Anterior cingulate cortex (tissue), 58 donors: Measurements from ENCODE around the gene OR1N2.
"Not testable (repeated sequence)": the region's sequence is repeated elsewhere in the genome, so short reads cannot be mapped to it uniquely, and the experiment has no call there.

Source experiments
- DNase-seq, 58 donors: peaks; one replicate each; lab custom pipeline; 2025; lab: John Stamatoyannopoulos, UW

Gene OR1N2, protein sequence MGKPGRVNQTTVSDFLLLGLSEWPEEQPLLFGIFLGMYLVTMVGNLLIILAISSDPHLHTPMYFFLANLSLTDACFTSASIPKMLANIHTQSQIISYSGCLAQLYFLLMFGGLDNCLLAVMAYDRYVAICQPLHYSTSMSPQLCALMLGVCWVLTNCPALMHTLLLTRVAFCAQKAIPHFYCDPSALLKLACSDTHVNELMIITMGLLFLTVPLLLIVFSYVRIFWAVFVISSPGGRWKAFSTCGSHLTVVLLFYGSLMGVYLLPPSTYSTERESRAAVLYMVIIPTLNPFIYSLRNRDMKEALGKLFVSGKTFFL

DNA sequence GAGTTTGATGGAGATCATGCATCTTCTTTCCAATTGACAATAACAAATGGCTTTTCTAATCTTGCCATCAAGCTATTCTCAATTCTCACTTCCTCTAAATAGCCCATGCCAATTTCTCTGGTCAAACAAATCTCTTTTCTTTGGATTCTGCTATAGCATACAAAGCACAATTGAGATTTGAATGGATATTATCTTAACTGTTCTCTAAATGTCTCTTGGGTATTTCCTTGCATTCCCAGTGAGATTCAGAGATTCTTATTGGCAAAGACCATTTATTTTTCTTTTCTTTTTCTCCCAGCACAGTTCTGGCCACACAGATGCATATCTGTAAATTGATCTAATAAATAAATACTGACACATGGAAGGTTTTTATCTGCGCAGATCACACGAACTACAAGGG lies at the start of gene OR1N2:
TSS of gene OR1N2 (plus strand) at position 301 of the 400 bp plus-strand sequence. CDS start 100 bp downstream, outside the sequence.
- DNase-seq, result no peak

DNA sequence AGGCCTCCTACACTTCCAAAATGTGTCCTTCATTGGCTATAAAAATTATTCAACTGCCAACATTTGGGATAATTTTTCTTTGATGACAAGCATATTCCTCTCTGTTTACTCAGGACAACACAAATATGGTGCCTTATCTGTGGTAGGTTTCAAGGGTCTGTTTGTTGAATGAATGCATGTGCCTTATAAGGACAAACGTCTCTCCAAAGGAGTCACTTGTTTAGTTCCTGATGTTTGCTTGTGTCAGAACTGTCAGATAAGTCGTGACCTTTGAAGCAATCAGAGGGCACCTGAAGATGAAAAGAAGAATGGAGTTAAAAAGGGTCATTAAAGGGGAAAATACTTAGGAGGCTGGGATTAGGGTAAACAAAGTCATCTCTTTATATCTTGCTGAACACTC lies 45.9 kb upstream of the OR1N2 start:
- DNase-seq, result no peak

DNA sequence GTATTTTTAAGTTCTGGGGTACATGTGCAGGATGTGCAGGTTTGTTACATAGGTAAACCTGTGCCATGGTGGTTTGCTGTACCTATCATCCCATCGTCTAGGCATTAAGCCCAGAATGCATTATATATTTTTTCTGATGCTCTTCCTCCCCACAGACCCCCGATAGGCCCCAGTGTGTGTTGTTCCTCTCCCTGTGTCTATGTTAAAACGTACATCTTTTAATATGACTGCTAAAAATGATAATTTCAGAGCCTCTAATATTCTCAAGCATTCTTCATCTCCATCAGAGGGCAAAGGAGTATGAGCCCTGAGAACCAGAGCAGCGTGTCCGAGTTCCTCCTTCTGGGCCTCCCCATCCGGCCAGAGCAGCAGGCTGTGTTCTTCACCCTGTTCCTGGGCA lies 42.4 kb upstream of the OR1N2 start, which contains the start of gene OR1J2:
TSS of gene OR1J2 (plus strand) at position 301 of the 400 bp plus-strand sequence. CDS start at position 301, 0 bp downstream.
- DNase-seq, result no peak

DNA sequence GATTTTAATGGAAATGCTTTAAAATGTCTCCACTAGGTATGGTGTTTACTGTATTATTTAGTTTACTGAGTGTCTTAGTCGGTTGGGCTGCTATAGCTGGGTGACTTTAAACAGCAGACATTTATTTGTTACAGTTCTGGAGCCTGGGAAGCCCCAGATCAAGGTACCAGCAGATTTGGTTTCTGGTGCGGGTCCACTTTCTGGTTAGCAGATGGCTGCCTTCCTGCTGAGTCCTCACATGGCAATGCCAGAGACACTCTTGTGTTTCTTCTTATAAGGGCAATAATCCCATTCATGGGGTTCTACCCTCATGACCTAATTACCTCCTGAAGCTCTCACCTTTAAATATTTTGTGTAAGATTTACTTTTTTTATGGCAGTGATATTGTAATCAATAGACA lies 34.7 kb upstream of the OR1N2 start:
- no peak for DNase-seq

DNA sequence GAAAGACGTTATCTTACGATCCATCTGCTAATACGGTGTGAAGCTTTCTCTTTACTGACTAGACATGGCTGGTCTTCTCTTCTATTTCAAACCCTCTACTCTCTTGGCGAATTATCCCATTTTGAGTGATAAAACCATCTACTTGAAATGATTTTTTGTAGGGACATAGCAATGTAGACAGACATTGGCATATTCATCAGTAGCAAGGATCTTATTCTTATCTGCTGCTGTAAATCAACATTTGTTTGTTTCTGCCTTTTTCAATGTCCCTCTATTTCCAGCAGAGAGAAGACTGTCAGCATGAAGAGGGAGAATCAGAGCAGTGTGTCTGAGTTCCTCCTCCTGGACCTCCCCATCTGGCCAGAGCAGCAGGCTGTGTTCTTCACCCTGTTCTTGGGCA lies 34.1 kb upstream of the OR1N2 start, which contains the start of gene OR1J4:
TSS of gene OR1J4 (plus strand) at position 301 of the 400 bp plus-strand sequence. CDS start at position 301, 0 bp downstream.
- no peak for DNase-seq

DNA sequence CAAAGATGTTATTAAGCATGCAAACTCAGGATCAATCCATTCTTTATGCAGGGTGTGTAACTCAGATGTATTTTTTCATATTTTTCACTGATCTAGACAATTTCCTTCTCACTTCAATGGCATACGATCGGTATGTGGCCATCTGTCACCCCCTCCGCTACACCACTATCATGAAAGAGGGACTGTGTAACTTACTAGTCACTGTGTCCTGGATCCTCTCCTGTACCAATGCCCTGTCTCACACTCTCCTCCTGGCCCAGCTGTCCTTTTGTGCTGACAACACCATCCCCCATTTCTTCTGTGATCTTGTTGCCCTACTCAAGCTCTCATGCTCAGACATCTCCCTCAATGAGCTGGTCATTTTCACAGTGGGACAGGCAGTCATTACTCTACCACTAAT lies 33.5 kb upstream of the OR1N2 start:
- DNase-seq, result no peak

DNA sequence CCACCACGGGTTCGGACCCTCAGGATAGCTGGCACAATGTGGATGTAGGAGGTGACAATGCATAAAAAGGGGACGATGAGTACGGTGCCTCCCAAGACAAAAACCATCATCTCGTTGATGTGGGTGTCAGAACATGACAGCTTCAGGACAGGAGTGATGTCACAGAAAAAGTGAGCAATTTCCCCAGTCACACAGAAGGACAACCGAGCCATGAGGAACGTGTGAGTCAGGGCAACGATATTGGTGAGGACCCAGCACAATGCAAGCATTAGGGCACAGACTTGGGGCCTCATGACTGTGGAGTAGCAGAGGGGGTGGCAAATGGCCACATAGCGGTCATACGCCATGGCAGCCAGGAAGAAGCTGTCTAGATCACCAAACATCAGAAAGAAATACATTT lies 26.3 kb upstream of the OR1N2 start:
- DNase-seq, result no peak

DNA sequence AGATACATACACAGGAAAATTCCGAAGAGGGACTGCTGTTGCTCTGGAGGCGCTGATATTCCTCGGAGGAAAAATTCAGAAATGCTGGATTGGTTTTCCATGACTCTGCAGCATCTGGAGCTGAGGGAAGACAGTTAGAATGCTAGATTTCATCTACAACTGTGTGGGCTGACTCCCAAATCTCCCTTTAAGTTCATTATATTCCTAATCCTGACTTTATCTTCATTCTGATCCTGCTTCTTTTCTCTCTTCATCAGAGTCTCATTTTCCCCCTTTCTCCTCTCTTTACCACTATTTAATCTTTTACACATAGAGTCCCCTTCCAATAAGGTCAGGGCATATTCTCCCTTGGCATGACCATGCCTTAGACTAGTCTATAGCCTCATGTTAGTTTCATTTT lies 25.7 kb upstream of the OR1N2 start, which contains the start of gene OR1N1:
TSS of gene OR1N1 (minus strand) at position 101 of the 400 bp plus-strand sequence. CDS start at position 101, 0 bp downstream.
- no peak for DNase-seq

DNA sequence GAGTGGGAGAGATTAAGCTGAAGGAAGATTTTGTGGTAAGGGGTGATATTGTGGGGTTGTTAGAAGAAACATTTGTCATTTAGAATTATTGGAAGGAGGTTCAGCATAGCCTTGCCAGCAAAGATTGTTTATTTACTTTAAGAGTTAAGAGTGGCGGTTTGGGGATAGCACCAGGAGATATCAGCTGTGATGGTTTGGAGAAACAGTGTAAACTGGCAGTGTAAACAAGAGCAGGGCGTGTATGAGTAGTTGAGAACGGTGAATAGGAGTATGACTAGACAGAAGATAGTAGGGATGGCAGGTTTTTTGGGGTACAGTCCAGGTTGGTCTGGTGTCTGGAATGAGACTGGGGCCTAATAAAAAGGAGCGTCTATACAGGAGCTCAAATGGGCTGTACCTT lies 21.8 kb upstream of the OR1N2 start:
- not testable (repeated sequence) for DNase-seq

DNA sequence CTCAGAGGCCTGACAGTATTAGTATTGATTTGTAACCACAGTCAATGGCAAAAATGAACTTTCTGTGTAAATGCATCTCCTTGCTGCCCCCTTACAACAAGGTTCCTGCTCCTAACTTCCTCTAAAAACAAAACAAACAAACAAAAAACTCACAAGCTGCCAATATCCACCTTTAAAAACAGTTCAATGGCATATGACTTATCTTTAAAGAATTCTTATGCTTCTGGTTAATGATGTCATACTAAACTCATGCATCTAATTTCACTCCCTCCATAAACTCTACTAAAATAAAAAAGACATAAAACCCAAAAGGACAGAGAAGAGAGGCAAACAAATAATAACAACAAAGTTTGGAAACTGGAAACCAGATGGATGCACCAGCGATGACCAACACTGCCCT lies 16.8 kb upstream of the OR1N2 start:
- DNase-seq, result no peak

DNA sequence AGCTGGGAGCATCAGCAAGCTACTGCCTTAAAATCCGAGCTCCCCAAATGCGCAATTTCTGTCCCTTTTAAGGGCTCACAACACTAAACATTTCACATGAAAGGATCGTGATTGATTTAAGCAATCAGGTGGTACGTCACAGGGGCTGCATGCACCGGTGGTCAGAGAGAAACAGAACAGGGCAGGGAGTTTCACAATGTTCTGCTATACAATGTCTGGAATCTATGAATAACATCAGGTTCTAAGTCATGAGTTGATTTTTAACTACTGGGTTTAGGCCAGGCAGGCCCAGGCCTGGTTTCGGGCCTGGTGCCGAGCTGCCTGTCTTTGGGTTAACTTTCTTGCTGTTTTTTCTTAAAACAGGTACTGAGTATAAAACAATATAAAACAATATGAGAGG lies 15.8 kb upstream of the OR1N2 start:
- DNase-seq, result not testable (repeated sequence)

DNA sequence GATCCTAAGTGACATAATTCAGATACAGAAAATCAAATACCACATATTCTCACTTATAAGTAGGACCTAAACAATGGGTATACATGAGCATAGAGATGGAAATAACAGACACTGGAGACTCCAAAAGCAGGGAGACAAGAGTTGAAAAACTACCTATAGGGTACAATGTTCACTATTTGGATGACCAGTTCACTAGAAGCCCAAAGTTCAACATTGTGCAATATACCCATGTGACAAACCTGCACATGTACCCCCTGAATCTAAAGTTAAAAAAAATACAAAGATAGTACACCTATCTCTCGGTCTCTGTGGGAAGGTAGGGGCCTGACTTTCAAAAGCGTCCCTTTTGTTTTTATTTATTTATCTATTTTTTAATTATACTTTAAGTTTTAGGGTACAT lies 14.2 kb upstream of the OR1N2 start:
- DNase-seq, result no peak

DNA sequence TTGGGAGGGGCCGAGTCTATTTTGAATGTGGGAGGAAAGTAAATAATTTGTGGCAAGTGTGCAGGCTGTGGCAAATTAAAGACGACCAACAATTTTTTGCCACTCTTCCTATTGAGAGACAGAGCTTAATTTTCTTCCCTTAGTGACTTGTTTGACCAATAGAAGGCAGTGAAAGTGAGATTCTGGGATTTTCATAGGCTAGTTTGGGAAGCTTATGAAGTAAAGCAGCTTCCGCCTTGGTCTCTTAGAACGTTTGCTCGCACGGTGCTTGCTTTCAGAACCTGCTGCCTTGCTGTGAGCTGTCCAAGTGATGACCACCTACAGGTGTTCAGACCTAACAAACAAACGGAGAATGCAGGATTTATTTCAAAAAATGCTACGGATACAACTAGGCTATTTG lies 6.7 kb upstream of the OR1N2 start:
- no peak for DNase-seq

DNA sequence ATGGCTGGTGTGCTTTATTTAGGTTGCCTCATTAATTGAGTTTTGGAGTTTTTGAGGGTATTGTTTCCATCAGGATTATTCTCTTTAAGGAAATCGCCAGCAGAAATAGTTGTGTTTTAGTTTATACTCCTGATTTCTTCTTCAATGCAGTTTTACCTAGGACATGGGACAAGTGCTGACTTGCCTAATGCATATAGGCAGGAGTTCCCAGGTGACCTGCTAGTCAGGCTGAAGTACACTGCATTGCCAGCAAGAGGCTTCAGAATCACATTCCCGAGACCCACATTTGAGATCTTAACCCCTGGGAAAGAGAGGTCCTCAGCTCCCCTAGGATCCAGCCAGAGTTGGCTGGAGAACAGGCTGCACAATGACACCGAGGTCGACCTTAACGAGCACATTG lies 1.5 kb upstream of the OR1N2 start:
- no peak for DNase-seq

DNA sequence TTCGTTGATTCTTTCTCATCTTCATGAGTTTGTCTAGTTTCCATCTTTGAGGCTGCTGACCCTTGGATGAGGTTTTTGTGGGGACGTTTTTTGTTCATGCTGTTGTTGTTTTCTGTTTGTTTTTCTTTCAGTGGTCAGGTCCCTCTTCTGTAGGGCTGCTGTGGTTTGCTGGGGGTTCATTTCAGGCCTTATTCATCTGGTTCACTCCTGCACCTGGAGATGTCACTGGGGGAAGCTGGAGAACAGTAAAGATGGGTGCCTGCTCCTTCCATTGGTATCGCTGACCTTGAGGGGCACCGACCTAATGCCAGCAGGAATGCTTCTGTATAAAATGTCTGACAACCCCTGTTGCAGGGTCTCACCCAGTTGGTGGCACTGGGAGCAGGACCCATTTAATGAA lies 8.5 kb downstream of the OR1N2 start:
- DNase-seq, result no peak

DNA sequence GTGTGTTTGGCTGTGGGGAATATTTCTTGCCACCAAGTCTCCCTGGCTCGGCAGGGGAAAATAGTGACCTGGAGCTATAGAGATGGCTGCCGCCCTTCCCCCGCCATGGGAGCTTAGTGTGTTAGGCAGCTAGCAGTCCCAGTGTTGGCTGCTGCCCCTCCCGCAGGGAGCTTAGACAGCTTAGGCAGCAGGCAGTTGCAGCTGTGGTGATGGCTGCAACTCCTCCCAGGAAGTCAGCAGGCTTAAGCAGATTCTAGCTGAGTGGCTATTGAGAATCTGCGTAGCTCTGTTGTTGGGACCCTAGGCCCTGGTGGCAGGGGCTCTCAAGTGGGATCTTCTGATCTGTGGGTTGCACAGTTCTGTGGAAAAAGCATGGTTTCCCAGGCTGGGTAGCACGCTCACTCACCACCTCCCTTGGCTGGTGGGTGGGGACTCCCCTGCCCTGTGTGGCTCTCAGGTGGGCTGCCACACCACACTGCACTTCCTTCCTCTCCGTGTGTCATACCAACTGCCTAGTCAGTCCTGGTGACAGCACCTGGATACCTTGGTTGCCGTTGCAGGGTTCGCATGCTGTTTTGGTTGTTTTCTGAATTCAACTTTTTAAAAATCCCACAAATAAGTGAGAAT lies 9.3 kb downstream of the OR1N2 start:
- no peak for DNase-seq

DNA sequence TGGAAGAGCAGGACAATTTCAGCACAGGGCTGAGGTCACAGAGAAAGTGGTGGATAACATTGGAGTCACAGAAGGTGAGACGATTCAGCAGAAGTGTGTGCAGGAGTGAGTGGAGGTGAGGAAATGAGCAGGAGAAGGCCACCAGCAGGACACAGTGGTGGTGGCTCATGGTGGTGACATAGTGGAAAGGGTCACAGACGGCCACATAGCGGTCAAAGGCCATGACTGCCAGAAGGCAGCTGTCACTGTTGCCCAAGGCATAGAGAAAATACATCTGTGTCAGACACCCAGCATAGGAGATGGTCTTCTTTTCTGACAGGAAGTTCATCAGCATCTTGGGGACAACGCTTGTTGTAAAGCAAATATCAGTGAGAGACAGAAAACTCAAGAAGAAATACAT lies 15.0 kb downstream of the OR1N2 start:
- no peak for DNase-seq

DNA sequence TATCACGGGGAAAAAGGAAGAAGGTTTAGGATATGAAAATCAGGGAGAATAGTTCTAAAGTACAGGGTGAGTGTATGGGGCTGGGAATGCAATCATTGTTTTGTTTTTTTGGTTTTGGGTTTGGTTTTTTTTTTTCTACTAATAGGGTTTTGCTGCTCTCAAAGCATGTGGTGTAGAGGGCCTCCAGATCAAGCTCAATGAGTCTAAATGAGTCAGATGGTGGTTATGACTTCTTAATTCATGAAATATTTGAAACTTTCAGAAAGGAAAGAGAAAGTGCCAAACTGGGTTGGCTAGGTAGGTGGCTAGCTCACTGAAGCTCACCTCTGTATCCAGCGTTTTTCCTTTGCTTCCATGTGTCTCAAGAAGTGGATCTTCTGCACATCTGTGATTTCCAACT lies 19.5 kb downstream of the OR1N2 start:
- DNase-seq, result no peak

DNA sequence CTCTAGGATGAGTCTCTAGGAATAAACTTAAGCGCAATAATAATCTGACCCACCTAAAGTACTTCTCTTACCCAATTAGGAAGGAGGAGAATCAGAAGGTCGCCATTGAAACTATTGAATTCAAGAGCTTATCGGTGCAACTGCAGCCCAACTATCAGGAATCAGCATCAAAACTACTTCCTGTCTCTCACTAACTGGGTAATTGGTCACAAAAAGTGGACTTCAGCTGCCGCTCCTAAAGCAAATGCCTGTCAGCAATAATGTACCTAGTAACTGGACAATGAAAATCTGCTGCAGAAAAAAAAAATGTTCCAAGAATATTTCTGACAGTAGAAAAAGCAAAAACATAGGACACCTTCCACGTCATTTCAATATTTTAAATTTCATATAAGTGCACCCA lies 27.0 kb downstream of the OR1N2 start:
- no peak for DNase-seq

DNA sequence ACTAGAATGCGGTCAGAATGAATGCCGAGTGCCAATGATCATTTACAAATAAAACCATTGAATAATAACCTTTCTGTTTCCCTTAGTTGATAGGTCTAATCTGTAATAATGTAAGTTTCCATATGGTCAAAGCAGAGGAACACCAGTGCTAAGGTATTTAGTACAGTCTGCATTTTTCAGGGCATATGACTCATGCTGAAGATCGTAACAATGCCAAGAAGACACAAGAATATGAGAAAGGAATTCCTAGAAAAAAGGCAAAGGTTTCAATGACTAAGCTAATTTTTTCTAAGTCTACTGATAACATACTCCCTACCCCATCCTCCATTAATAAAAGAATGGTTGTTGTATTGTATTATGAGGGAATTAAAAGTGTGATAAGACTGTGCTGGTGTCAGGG lies 27.4 kb downstream of the OR1N2 start:
- no peak for DNase-seq

DNA sequence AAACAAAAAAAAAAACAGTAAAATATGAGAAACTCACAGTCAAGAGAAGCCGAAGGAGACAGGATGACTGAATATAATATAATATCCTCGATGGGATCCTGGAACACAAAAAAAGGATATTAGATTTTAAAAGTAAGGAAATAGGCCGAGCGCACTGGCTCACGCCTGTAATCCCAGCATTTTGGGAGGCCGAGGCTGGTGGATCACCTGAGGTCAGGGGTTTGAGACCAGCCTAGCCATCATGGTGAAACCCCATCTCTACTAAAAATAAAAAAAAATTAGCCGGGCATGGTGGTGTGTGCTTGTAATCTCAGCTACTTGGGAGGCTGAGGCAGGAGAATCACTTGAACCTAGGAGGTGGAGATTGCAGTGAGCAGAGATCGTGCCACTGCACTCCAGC lies 30.4 kb downstream of the OR1N2 start, which contains the start of gene OR1L8:
TSS of gene OR1L8 (minus strand) at position 101 of the 400 bp plus-strand sequence. CDS start 14,907 bp downstream, outside the sequence.
- not testable (repeated sequence) for DNase-seq
